ENCODE results near the gene TRIM74.

Gene TRIM74

GRCh38 chr7:72924733-72925545 lies 44.3 kb downstream of the TRIM74 start, which contains the start of gene POM121:
POM121 (plus strand) TSS chr7:72925095; CDS start chr7:72925122, 27 bp downstream.
- H3K9ac ChIP-seq (ENCODE audit: low read length), result peak within 1 kb of the TSS; percentile 74
- H3K79me2 ChIP-seq (ENCODE audit: insufficient read depth, low read length), result peaks cover 47% of the 10 kb centered on the region
- peak within 1 kb of the TSS; percentile 17 for H2AFZ ChIP-seq (ENCODE audit: low read depth, low read length, severe bottlenecking)

GRCh38 chr7:72924386-72924732 lies 44.9 kb downstream of the TRIM74 start:
- H3K36me3 ChIP-seq (ENCODE audit: low read length), result peaks cover 21% of the 10 kb centered on the region; the same call in 1 of the 2 replicates

More at GRCh38 chr7:72924733-72925545, 44.3 kb downstream of the TRIM74 start, which contains the start of gene POM121:
- no peak for TF ChIP-seq CTCF (IDR thresholded peaks at IDR 0.05; ENCODE audit: insufficient read depth, low read length, poor library complexity, severe bottlenecking)
- no peak for TF ChIP-seq EZH2phosphoT487 (conservative IDR thresholded peaks at IDR 0.05; ENCODE audit: low read length)
- Histone ChIP-seq H3K4me3 (ENCODE audit: insufficient read depth, low read length, poor library complexity, severe bottlenecking) (peak within 1 kb of the TSS; percentile 63), H3K27me3 (ENCODE audit: low read length) (no peaks in the 10 kb centered on the region), H3K9me3 (ENCODE audit: insufficient read depth, low read length) (no peaks in the 10 kb centered on the region), H3F3A (ENCODE audit: insufficient read depth) (peaks cover 20% of the 10 kb centered on the region), H3K9me2 (replicated peaks; ENCODE audit: insufficient read depth, low read length) (no peaks in the 10 kb centered on the region), H3K36me3 (ENCODE audit: low read length) (peaks cover 23% of the 10 kb centered on the region; the same call in 1 of the 2 replicates), H3K27ac (ENCODE audit: low read depth, low read length) (peak within 1 kb of the TSS; percentile 68), H4K20me1 (ENCODE audit: low read depth, low read length) (no peaks in the 10 kb centered on the region), H3K4me2 (ENCODE audit: low read depth, low read length, poor library complexity, severe bottlenecking) (peak within 1 kb of the TSS; percentile 67)

GRCh38 chr7:72919256-72919775 lies 50.0 kb downstream of the TRIM74 start:
- no peak overlapping the region for H3K9ac ChIP-seq (ENCODE audit: low read length)
- no peak overlapping the region for H2AFZ ChIP-seq (ENCODE audit: low read depth, low read length, severe bottlenecking)
- H3K27ac ChIP-seq (ENCODE audit: low read depth, low read length), result no peak overlapping the region
- peaks cover 3% of the 10 kb centered on the region for H3K36me3 ChIP-seq (ENCODE audit: low read length)
- TF ChIP-seq CTCF (IDR thresholded peaks at IDR 0.05; ENCODE audit: insufficient read depth, low read length, poor library complexity, severe bottlenecking) (no peak), EZH2phosphoT487 (conservative IDR thresholded peaks at IDR 0.05; ENCODE audit: low read length) (no peak)
- no peaks in the 10 kb centered on the region for H3K27me3 ChIP-seq (ENCODE audit: low read length)
- H4K20me1 ChIP-seq (ENCODE audit: low read depth, low read length), result no peaks in the 10 kb centered on the region
- H3K4me3 ChIP-seq (ENCODE audit: insufficient read depth, low read length, poor library complexity, severe bottlenecking), result no peak overlapping the region
- no peaks in the 10 kb centered on the region for H3K9me2 ChIP-seq (replicated peaks; ENCODE audit: insufficient read depth, low read length)
- no peak overlapping the region for H3K4me2 ChIP-seq (ENCODE audit: low read depth, low read length, poor library complexity, severe bottlenecking)
- H3K79me2 ChIP-seq (ENCODE audit: insufficient read depth, low read length), result peaks cover 40% of the 10 kb centered on the region
- no peaks in the 10 kb centered on the region for H3K9me3 ChIP-seq (ENCODE audit: insufficient read depth, low read length)
- peaks cover 20% of the 10 kb centered on the region for H3F3A ChIP-seq (ENCODE audit: insufficient read depth)

More at GRCh38 chr7:72924386-72924732, 44.9 kb downstream of the TRIM74 start:
- Histone ChIP-seq H3K4me2 (ENCODE audit: low read depth, low read length, poor library complexity, severe bottlenecking) (peak overlapping the region; percentile 67), H4K20me1 (ENCODE audit: low read depth, low read length) (no peaks in the 10 kb centered on the region), H3K9me3 (ENCODE audit: insufficient read depth, low read length) (no peaks in the 10 kb centered on the region), H3K27me3 (ENCODE audit: low read length) (no peaks in the 10 kb centered on the region), H3K9me2 (replicated peaks; ENCODE audit: insufficient read depth, low read length) (no peaks in the 10 kb centered on the region), H3K9ac (ENCODE audit: low read length) (peak overlapping the region; percentile 74), H3K79me2 (ENCODE audit: insufficient read depth, low read length) (peaks cover 52% of the 10 kb centered on the region), H2AFZ (ENCODE audit: low read depth, low read length, severe bottlenecking) (peak overlapping the region; percentile 17), H3K4me3 (ENCODE audit: insufficient read depth, low read length, poor library complexity, severe bottlenecking) (peak overlapping the region; percentile 63), H3K27ac (ENCODE audit: low read depth, low read length) (peak overlapping the region; percentile 68), H3F3A (ENCODE audit: insufficient read depth) (peaks cover 22% of the 10 kb centered on the region)
- TF ChIP-seq CTCF (IDR thresholded peaks at IDR 0.05; ENCODE audit: insufficient read depth, low read length, poor library complexity, severe bottlenecking) (no peak), EZH2phosphoT487 (conservative IDR thresholded peaks at IDR 0.05; ENCODE audit: low read length) (no peak)
